Measurements from ENCODE around the gene ZDHHC8. TPM values are rescaled to one million over a fixed set of nuclear protein-coding genes. Genes with fewer than 3 reads are reported as not detected.

Gene ZDHHC8
- polyA plus RNA-seq, 1 donor, result 34.1 TPM

GRCh38 chr22:20139391-20140106, 7.9 kb downstream of the ZDHHC8 start:
- no peak overlapping the region for H3K4me3 ChIP-seq (ENCODE audit: low read length)
- H3K27me3 ChIP-seq (ENCODE audit: control insufficient read depth, insufficient read depth, low read length), result no peaks in the 10 kb centered on the region
- no peaks in the 10 kb centered on the region for H3K9me3 ChIP-seq (ENCODE audit: control insufficient read depth, low read depth, low read length)
- H3K4me1 ChIP-seq (ENCODE audit: control insufficient read depth, insufficient read depth, low read length), result no peaks in the 10 kb centered on the region
- peaks cover 32% of the 10 kb centered on the region for H3K36me3 ChIP-seq (ENCODE audit: control insufficient read depth, insufficient read depth, low read length)
- H3K27ac ChIP-seq (ENCODE audit: low read length), result no peak overlapping the region
- no peak for DNase-seq
- no CpG with 5 or more reads among the region's 36 CpGs for WGBS (ENCODE audit: insufficient coverage, low lambda C conversion rate)

- DNase-seq, result no peak
- Histone ChIP-seq H3K36me3 (ENCODE audit: control insufficient read depth, insufficient read depth, low read length) (peaks cover 32% of the 10 kb centered on the region), H3K9me3 (ENCODE audit: control insufficient read depth, low read depth, low read length) (no peaks in the 10 kb centered on the region), H3K4me1 (ENCODE audit: control insufficient read depth, insufficient read depth, low read length) (no peaks in the 10 kb centered on the region), H3K27me3 (ENCODE audit: control insufficient read depth, insufficient read depth, low read length) (no peaks in the 10 kb centered on the region), H3K27ac (ENCODE audit: low read length) (no peak overlapping the region), H3K4me3 (ENCODE audit: low read length) (no peak overlapping the region)
- no CpG with 5 or more reads among the region's 11 CpGs for WGBS (ENCODE audit: insufficient coverage, low lambda C conversion rate)
Measured at GRCh38 chr22:20140107-20140445, 8.5 kb downstream of the ZDHHC8 start.

- no peak overlapping the region for H3K4me3 ChIP-seq (ENCODE audit: low read length)
- H3K4me1 ChIP-seq (ENCODE audit: control insufficient read depth, insufficient read depth, low read length), result no peaks in the 10 kb centered on the region
- WGBS (ENCODE audit: insufficient coverage, low lambda C conversion rate), result no CpG with 5 or more reads among the region's 17 CpGs
- H3K27ac ChIP-seq (ENCODE audit: low read length), result no peak overlapping the region
- H3K27me3 ChIP-seq (ENCODE audit: control insufficient read depth, insufficient read depth, low read length), result no peaks in the 10 kb centered on the region
- H3K36me3 ChIP-seq (ENCODE audit: control insufficient read depth, insufficient read depth, low read length), result peaks cover 33% of the 10 kb centered on the region
- H3K9me3 ChIP-seq (ENCODE audit: control insufficient read depth, low read depth, low read length), result no peaks in the 10 kb centered on the region
- no peak for DNase-seq
Measured at GRCh38 chr22:20140521-20140964, 8.9 kb downstream of the ZDHHC8 start.

- Histone ChIP-seq H3K4me3 (ENCODE audit: low read length) (no peak overlapping the region), H3K4me1 (ENCODE audit: control insufficient read depth, insufficient read depth, low read length) (peaks cover 2% of the 10 kb centered on the region), H3K9me3 (ENCODE audit: control insufficient read depth, low read depth, low read length) (no peaks in the 10 kb centered on the region), H3K36me3 (ENCODE audit: control insufficient read depth, insufficient read depth, low read length) (peaks cover 35% of the 10 kb centered on the region), H3K27me3 (ENCODE audit: control insufficient read depth, insufficient read depth, low read length) (no peaks in the 10 kb centered on the region), H3K27ac (ENCODE audit: low read length) (no peak overlapping the region)
- WGBS (ENCODE audit: insufficient coverage, low lambda C conversion rate), result no CpG with 5 or more reads among the region's 22 CpGs
- no peak for DNase-seq
Measured at GRCh38 chr22:20141186-20142077, 9.8 kb downstream of the ZDHHC8 start.

GRCh38 chr22:20142711-20143621, 11.4 kb downstream of the ZDHHC8 start:
- Histone ChIP-seq H3K36me3 (ENCODE audit: control insufficient read depth, insufficient read depth, low read length) (peaks cover 35% of the 10 kb centered on the region), H3K27ac (ENCODE audit: low read length) (no peak overlapping the region), H3K27me3 (ENCODE audit: control insufficient read depth, insufficient read depth, low read length) (no peaks in the 10 kb centered on the region), H3K4me3 (ENCODE audit: low read length) (no peak overlapping the region), H3K9me3 (ENCODE audit: control insufficient read depth, low read depth, low read length) (no peaks in the 10 kb centered on the region), H3K4me1 (ENCODE audit: control insufficient read depth, insufficient read depth, low read length) (peaks cover 13% of the 10 kb centered on the region)
- DNase-seq, result no peak
- WGBS (ENCODE audit: insufficient coverage, low lambda C conversion rate), result no CpG with 5 or more reads among the region's 65 CpGs

- peaks cover 13% of the 10 kb centered on the region for H3K4me1 ChIP-seq (ENCODE audit: control insufficient read depth, insufficient read depth, low read length)
- H3K9me3 ChIP-seq (ENCODE audit: control insufficient read depth, low read depth, low read length), result no peaks in the 10 kb centered on the region
- H3K27ac ChIP-seq (ENCODE audit: low read length), result no peak overlapping the region
- H3K4me3 ChIP-seq (ENCODE audit: low read length), result no peak overlapping the region
- no peak for DNase-seq
- no CpG with 5 or more reads among the region's 19 CpGs for WGBS (ENCODE audit: insufficient coverage, low lambda C conversion rate)
- no peaks in the 10 kb centered on the region for H3K27me3 ChIP-seq (ENCODE audit: control insufficient read depth, insufficient read depth, low read length)
- peaks cover 37% of the 10 kb centered on the region for H3K36me3 ChIP-seq (ENCODE audit: control insufficient read depth, insufficient read depth, low read length)
Measured at GRCh38 chr22:20143883-20144665, 12.5 kb downstream of the ZDHHC8 start.

GRCh38 chr22:20145206-20145831, 13.7 kb downstream of the ZDHHC8 start:
- no peak overlapping the region for H3K4me3 ChIP-seq (ENCODE audit: low read length)
- WGBS (ENCODE audit: insufficient coverage, low lambda C conversion rate), result no CpG with 5 or more reads among the region's 22 CpGs
- H3K27ac ChIP-seq (ENCODE audit: low read length), result no peak overlapping the region
- no peaks in the 10 kb centered on the region for H3K27me3 ChIP-seq (ENCODE audit: control insufficient read depth, insufficient read depth, low read length)
- no peak for DNase-seq
- H3K9me3 ChIP-seq (ENCODE audit: control insufficient read depth, low read depth, low read length), result no peaks in the 10 kb centered on the region
- H3K36me3 ChIP-seq (ENCODE audit: control insufficient read depth, insufficient read depth, low read length), result peaks cover 25% of the 10 kb centered on the region
- peaks cover 13% of the 10 kb centered on the region for H3K4me1 ChIP-seq (ENCODE audit: control insufficient read depth, insufficient read depth, low read length)

- peaks cover 13% of the 10 kb centered on the region for H3K4me1 ChIP-seq (ENCODE audit: control insufficient read depth, insufficient read depth, low read length)
- H3K9me3 ChIP-seq (ENCODE audit: control insufficient read depth, low read depth, low read length), result no peaks in the 10 kb centered on the region
- no peak overlapping the region for H3K4me3 ChIP-seq (ENCODE audit: low read length)
- H3K27ac ChIP-seq (ENCODE audit: low read length), result no peak overlapping the region
- no peak for DNase-seq
- no peaks in the 10 kb centered on the region for H3K27me3 ChIP-seq (ENCODE audit: control insufficient read depth, insufficient read depth, low read length)
- no CpG with 5 or more reads among the region's 21 CpGs for WGBS (ENCODE audit: insufficient coverage, low lambda C conversion rate)
- H3K36me3 ChIP-seq (ENCODE audit: control insufficient read depth, insufficient read depth, low read length), result peaks cover 21% of the 10 kb centered on the region
Measured at GRCh38 chr22:20145832-20146223, 14.2 kb downstream of the ZDHHC8 start.

- Histone ChIP-seq H3K4me3 (ENCODE audit: low read length) (no peak overlapping the region), H3K4me1 (ENCODE audit: control insufficient read depth, insufficient read depth, low read length) (peaks cover 13% of the 10 kb centered on the region), H3K36me3 (ENCODE audit: control insufficient read depth, insufficient read depth, low read length) (peaks cover 13% of the 10 kb centered on the region), H3K9me3 (ENCODE audit: control insufficient read depth, low read depth, low read length) (no peaks in the 10 kb centered on the region), H3K27ac (ENCODE audit: low read length) (no peak overlapping the region), H3K27me3 (ENCODE audit: control insufficient read depth, insufficient read depth, low read length) (no peaks in the 10 kb centered on the region)
- WGBS (ENCODE audit: insufficient coverage, low lambda C conversion rate), result no CpG with 5 or more reads among the region's 22 CpGs
- no peak for DNase-seq
Measured at GRCh38 chr22:20146777-20147176, 15.2 kb downstream of the ZDHHC8 start.

Data from large intestine (tissue), 3 donors.